H1 (cell line): Measurements from ENCODE around the gene AFG1L. TPM values are rescaled to one million over a fixed set of nuclear protein-coding genes. Genes with fewer than 3 reads are reported as not detected.

Experiments
- KDM5A ChIP-seq: fragments of 200-600 bp; IDR thresholded peaks from 2 replicates; pipeline ENCODE4 v1.7.1; 2012; ENCODE audit warnings: mild to moderate bottlenecking, low read length, inconsistent platforms, mixed read lengths
- RAD21 ChIP-seq, 2 experiments: IDR thresholded peaks in 1 of 2; conservative IDR thresholded peaks in 1 of 2; 2 replicates each; pipeline ENCODE4 v1.6.1; 2011; ENCODE audit warnings: low read depth in 2 of 2, low read length in 2 of 2, improper control_type of control experiment in 1 of 2, inconsistent platforms in 1 of 2, mild to moderate bottlenecking in 1 of 2, moderate library complexity in 1 of 2
- SRF ChIP-seq: IDR thresholded peaks from 2 replicates; pipeline ENCODE4 v1.6.1; 2011; ENCODE audit warnings: mild to moderate bottlenecking, low read depth, low read length, moderate library complexity
- USF2 ChIP-seq: IDR thresholded peaks from 2 replicates; pipeline ENCODE4 v1.6.1; 2011; ENCODE audit warnings: low read length, improper control_type of control experiment
- ZNF274 ChIP-seq: IDR thresholded peaks from 2 replicates; pipeline ENCODE4 v1.7.0; 2012; ENCODE audit warnings: low read length, borderline replicate concordance; ENCODE audit errors: extremely low read depth
- polyA plus RNA-seq, 7 experiments: library from polyadenylated mRNA; depleted of rRNA in 3 of 7; stranded (reverse) in 5 of 7; unstranded in 2 of 7; fragments of >200 nt in 5 of 7; fragments of 200-250 nt in 2 of 7; gene quantifications; 1 replicate in 5 of 7; 2 replicates in 1 of 7; 4 replicates in 1 of 7; pipeline versions ENCODE4 v1.2.1 to v1.2.3, GENCODE V29; 2011 to 2013; ENCODE audit warnings: missing spikeins in 2 of 7, mixed read lengths in 2 of 7
- total RNA-seq: library from RNA; stranded (reverse); fragmentation: NEBNext Ultra II Directional; extraction: Animal tissue kit (Norgen Biotek cat#: 25700); gene quantifications from 2 replicates; pipeline ENCODE4 v1.2.1, GENCODE V29; 2021

AFG1L gene
- total and polyA plus RNA-seq, 2 of the 8 experiments (the other 6 are each of a cell fraction or from before 2014, with no cell fraction given), result 0.98 to 5.7 TPM

DNA sequence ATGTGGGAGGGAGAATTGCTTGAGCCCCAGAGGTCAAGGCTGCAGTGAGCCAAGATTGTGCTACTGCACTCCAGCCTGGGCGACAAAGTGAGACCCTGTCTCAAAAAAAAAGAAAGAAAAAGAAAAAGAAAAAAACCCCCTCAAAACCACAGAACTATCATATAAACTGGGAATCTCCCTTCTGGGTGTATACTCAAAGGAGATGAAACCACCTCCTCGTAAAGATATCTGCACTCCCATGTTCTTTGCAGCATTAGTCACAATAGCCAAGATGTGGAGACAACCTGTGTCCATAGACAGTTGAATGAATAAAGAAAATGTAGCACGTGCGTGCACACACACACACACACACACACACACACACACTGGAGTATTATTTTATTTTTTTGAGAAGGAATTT lies 8.5 kb upstream of the AFG1L start (continued):
- TF ChIP-seq USF2, result no peak
- TF ChIP-seq ZNF274, result no peak
- TF ChIP-seq SRF, result no peak
- no peak for TF ChIP-seq KDM5A
- TF ChIP-seq RAD21 (IDR thresholded peaks at IDR 0.05 in 1 of 2, conservative IDR thresholded peaks at IDR 0.05 in 1 of 2; ENCODE audit: low read depth in 2 of 2, low read length in 2 of 2), result no peak
